Measurements from ENCODE around the gene CREB1. TPM values are rescaled to one million over a fixed set of nuclear protein-coding genes. Genes with fewer than 3 reads are reported as not detected.

CREB1 gene
- 10 to 100 TPM; 84.2 to 97.5 TPM for total RNA-seq

DNA sequence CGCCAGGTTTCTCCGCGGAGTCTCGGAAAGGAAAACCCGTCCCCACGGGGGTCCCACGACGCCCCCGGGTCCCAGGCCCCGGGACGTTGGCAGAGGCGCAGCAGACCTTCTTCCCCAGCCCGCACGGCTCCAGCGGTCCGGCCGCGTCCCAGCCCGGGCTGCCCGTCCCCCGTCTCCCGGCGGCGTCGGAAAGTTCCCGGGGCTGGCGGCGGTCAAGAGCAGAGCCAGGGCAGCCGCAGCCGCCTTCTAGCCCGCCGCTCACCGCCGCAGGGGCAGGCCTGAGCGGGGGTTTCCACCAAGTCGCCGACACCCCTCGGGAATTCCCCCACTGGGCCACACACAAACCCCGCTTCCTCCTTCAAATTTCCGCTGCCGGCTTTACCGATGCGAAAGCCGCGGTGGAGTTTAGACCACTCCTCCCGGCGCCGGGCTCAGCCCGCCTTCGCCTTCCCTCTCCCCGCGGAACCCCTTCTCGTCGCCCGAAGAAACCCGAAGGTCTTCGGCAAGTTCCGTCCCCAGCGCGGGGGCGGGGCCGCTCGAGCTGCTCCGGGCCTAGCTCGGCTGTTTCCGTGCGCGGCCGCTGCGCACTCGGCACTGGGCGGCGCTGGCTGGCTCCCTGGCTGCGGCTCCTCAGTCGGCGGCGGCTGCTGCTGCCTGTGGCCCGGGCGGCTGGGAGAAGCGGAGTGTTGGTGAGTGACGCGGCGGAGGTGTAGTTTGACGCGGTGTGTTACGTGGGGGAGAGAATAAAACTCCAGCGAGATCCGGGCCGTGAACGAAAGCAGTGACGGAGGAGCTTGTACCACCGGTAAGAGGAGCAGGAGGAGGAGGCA is at the start of gene CREB1:
CREB1 (plus strand) TSS at position 633 of the 830 bp plus-strand sequence. CDS start 25,674 bp downstream, outside the sequence.
- ATAC-seq (replicated peaks): peak; percentile 84
- H3K27ac Mint-ChIP-seq: peak within 1 kb of the TSS; percentile 98
- H3K4me3 Mint-ChIP-seq: peak within 1 kb of the TSS; percentile 69
- no peaks in the 10 kb centered on the region for H3K27me3 Mint-ChIP-seq
- H3K4me1 Mint-ChIP-seq: peaks cover 36% of the 10 kb centered on the region
- H3K9me3 Mint-ChIP-seq: peaks cover 3% of the 10 kb centered on the region
- H3K36me3 Mint-ChIP-seq (ENCODE audit: low read depth): peaks cover 62% of the 10 kb centered on the region

GRCh38 chr2:207480521-207481040 is 49.2 kb upstream of the CREB1 start:
- Mint-ChIP-seq H3K4me3 (no peak overlapping the region), H3K9me3 (no peaks in the 10 kb centered on the region), H3K27ac (no peak overlapping the region), H3K27me3 (no peaks in the 10 kb centered on the region), H3K36me3 (ENCODE audit: low read depth) (no peaks in the 10 kb centered on the region), H3K4me1 (peaks cover 13% of the 10 kb centered on the region)
- no peak for ATAC-seq (replicated peaks)

GRCh38 chr2:207481924-207482323 is 47.8 kb upstream of the CREB1 start:
- Mint-ChIP-seq H3K27ac (no peak overlapping the region), H3K9me3 (no peaks in the 10 kb centered on the region)

DNA sequence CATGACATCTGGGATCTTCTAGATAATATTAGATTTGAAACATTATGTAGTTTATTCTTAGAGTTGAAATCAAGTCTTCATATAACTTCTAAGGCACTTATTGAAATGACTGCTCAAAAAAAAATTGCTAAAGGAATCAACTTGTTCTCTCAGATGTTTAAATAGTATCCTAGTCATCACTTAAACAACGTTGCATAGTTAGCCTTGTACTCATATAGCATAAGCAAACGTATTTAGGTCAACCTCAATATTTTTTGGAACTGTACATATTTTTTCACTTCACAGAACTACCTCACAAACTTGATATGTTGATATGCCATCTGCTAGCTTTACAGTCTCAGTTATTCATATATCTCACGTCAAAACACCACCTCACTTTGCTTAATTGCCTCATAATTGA is 47.1 kb upstream of the CREB1 start:
- no peak for ATAC-seq (replicated peaks)
- Mint-ChIP-seq H3K27me3 (no peaks in the 10 kb centered on the region), H3K27ac (no peak overlapping the region)

More at GRCh38 chr2:207481924-207482323, 47.8 kb upstream of the CREB1 start:
- H3K4me1 Mint-ChIP-seq: peaks cover 13% of the 10 kb centered on the region
- H3K36me3 Mint-ChIP-seq (ENCODE audit: low read depth): no peaks in the 10 kb centered on the region
- H3K27me3 Mint-ChIP-seq: no peaks in the 10 kb centered on the region
- ATAC-seq (replicated peaks): no peak
- H3K4me3 Mint-ChIP-seq: peak overlapping the region; percentile 45

GRCh38 chr2:207483066-207483465 is 46.7 kb upstream of the CREB1 start:
- Mint-ChIP-seq H3K9me3 (no peaks in the 10 kb centered on the region), H3K27me3 (no peaks in the 10 kb centered on the region), H3K4me3 (no peak overlapping the region), H3K36me3 (ENCODE audit: low read depth) (no peaks in the 10 kb centered on the region), H3K4me1 (peaks cover 13% of the 10 kb centered on the region), H3K27ac (no peak overlapping the region)
- ATAC-seq (replicated peaks): no peak

More for the DNA sequence above, 47.1 kb upstream of the CREB1 start:
- Mint-ChIP-seq H3K4me3 (no peak overlapping the region), H3K36me3 (ENCODE audit: low read depth) (no peaks in the 10 kb centered on the region), H3K4me1 (peaks cover 13% of the 10 kb centered on the region), H3K9me3 (no peaks in the 10 kb centered on the region)

DNA sequence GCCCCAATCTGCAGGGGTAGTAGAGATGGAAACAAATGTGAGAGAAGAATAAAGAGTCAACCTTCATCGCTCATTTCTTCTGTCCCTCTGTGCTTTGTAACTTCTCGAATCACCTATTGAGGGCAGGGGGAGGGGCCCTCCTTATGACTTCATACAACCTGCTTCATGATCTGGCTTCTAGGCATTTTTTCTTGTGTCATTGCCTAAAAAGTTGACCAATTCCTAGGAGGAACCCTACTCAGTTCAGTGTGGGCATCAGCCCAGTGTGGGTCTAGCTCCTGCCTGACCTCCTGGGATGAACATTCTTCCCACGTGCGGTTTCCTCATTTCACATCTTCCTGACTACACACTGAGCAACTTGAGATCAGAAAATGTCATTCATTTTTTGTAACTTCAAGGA is 46.3 kb upstream of the CREB1 start:
- no peaks in the 10 kb centered on the region for H3K27me3 Mint-ChIP-seq
- H3K4me3 Mint-ChIP-seq: no peak overlapping the region
- H3K27ac Mint-ChIP-seq: no peak overlapping the region
- H3K36me3 Mint-ChIP-seq (ENCODE audit: low read depth): no peaks in the 10 kb centered on the region
- peaks cover 10% of the 10 kb centered on the region for H3K4me1 Mint-ChIP-seq
- no peaks in the 10 kb centered on the region for H3K9me3 Mint-ChIP-seq
- ATAC-seq (replicated peaks): peak; percentile 56

- ATAC-seq (replicated peaks): no peak
- H3K4me1 Mint-ChIP-seq: peaks cover 6% of the 10 kb centered on the region
- no peak overlapping the region for H3K4me3 Mint-ChIP-seq
- no peaks in the 10 kb centered on the region for H3K9me3 Mint-ChIP-seq
- H3K36me3 Mint-ChIP-seq (ENCODE audit: low read depth): no peaks in the 10 kb centered on the region
- H3K27ac Mint-ChIP-seq: no peak overlapping the region
- no peaks in the 10 kb centered on the region for H3K27me3 Mint-ChIP-seq
Measured at GRCh38 chr2:207484444-207485391, 45.0 kb upstream of the CREB1 start.

DNA sequence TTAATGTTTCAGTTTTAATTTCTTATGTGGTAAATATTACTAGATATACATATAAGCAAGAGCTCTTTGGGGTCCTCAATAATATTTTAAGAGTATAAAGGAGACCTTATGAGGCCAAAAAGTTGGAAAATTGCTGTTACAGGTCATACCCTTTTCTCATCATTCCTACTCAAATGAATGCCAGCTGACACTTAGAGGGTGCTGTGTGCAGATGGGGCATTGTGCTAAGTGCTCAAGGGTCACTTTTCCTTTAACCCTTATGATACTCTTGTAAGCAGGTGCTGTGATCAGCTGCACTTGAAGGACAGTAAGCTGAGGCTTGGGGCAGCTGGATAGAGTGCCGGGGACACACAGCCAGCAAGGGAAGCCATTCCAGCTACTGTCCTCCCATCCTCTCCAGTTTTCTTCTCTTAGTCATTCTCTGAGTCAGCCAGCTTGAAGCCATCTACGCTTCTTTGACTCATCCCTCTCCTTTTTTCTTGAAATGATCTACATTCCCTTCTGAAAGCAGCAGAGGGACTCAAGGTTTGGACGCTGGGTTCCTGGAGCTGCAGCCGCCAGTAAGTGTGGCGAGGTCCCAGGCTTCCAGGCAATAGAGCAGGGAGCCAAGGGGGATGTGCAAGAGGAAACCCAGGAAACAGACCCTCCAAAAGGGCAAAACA is 42.0 kb upstream of the CREB1 start:
- Mint-ChIP-seq H3K27ac (no peak overlapping the region), H3K4me1 (no peaks in the 10 kb centered on the region), H3K36me3 (ENCODE audit: low read depth) (no peaks in the 10 kb centered on the region), H3K4me3 (no peak overlapping the region), H3K9me3 (no peaks in the 10 kb centered on the region), H3K27me3 (no peaks in the 10 kb centered on the region)
- ATAC-seq (replicated peaks): peak; percentile 80

- no peaks in the 10 kb centered on the region for H3K9me3 Mint-ChIP-seq
- H3K4me1 Mint-ChIP-seq: no peaks in the 10 kb centered on the region
- no peak overlapping the region for H3K4me3 Mint-ChIP-seq
- no peak overlapping the region for H3K27ac Mint-ChIP-seq
- H3K36me3 Mint-ChIP-seq (ENCODE audit: low read depth): no peaks in the 10 kb centered on the region
- H3K27me3 Mint-ChIP-seq: no peaks in the 10 kb centered on the region
- no peak for ATAC-seq (replicated peaks)
Measured at GRCh38 chr2:207489251-207489650, 40.5 kb upstream of the CREB1 start.

GRCh38 chr2:207490441-207490840 is 39.3 kb upstream of the CREB1 start:
- Mint-ChIP-seq H3K9me3 (no peaks in the 10 kb centered on the region), H3K27ac (no peak overlapping the region), H3K27me3 (no peaks in the 10 kb centered on the region), H3K4me3 (no peak overlapping the region), H3K36me3 (ENCODE audit: low read depth) (no peaks in the 10 kb centered on the region), H3K4me1 (no peaks in the 10 kb centered on the region)
- ATAC-seq (replicated peaks): no peak

DNA sequence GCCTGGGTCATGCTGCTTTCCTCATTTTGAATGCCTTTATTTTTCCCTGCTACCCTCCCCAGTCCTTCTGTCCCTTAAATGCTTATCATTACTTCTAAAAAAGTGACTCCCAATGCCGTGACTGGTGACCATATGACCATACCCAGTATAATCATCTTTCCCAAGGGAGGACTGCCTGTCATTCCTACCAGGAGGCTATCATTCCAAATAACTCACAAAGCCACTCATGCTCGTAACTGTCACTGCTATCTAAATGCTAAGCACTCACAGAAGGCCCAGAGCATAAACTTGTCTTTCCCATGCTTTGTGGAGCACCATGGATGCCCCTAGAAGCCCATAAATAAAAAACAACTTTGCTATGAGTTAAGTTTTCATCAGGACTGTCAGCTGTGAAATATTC is 38.7 kb upstream of the CREB1 start:
- Mint-ChIP-seq H3K27me3 (no peaks in the 10 kb centered on the region), H3K4me3 (no peak overlapping the region), H3K36me3 (ENCODE audit: low read depth) (no peaks in the 10 kb centered on the region), H3K9me3 (no peaks in the 10 kb centered on the region), H3K27ac (no peak overlapping the region), H3K4me1 (no peaks in the 10 kb centered on the region)
- no peak for ATAC-seq (replicated peaks)

DNA sequence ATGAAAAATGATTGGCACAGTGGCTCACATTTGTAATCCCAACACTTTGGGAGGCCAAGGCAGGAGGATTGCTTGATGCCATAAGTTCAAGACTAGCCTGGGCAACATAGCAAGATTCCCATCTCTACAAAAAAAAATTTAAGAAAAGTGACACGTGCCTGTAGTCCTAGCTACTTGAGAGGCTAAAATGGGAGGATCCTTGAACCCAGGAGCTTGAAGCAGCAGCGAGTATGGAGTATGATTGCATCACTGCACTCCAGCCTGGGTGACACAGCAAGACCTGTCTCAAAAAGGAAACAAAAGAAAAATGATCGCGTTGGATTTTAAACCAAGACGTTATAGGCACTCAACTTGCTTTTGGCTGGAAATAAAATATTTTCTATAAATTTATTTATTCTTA is 37.8 kb upstream of the CREB1 start:
- H3K4me1 Mint-ChIP-seq: no peaks in the 10 kb centered on the region
- H3K4me3 Mint-ChIP-seq: no peak overlapping the region
- no peak overlapping the region for H3K27ac Mint-ChIP-seq
- no peaks in the 10 kb centered on the region for H3K9me3 Mint-ChIP-seq
- ATAC-seq (replicated peaks): no peak
- no peaks in the 10 kb centered on the region for H3K27me3 Mint-ChIP-seq
- H3K36me3 Mint-ChIP-seq (ENCODE audit: low read depth): no peaks in the 10 kb centered on the region

GRCh38 chr2:207492461-207492860 is 37.3 kb upstream of the CREB1 start:
- ATAC-seq (replicated peaks): no peak
- no peaks in the 10 kb centered on the region for H3K9me3 Mint-ChIP-seq
- no peaks in the 10 kb centered on the region for H3K27me3 Mint-ChIP-seq
- no peaks in the 10 kb centered on the region for H3K36me3 Mint-ChIP-seq (ENCODE audit: low read depth)
- no peak overlapping the region for H3K4me3 Mint-ChIP-seq
- H3K27ac Mint-ChIP-seq: no peak overlapping the region
- no peaks in the 10 kb centered on the region for H3K4me1 Mint-ChIP-seq

DNA sequence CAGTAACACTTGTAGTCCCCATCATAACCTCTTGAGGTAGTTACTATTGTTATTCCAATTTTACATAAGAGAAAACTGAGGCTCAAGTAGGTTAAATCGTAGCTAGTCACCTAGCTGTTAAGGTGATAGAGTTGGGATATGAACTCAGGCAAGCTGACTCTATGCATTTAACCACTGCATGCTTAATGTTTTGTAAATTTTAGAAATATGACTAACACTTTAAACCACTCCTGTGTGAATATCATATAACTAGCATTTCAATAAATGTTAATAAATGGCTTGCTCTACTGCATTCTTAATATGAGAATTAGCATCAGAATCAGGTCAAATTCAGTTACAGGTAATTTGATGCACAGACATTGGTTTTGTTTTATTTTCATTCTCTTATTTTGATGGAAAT is 35.6 kb upstream of the CREB1 start:
- Mint-ChIP-seq H3K36me3 (ENCODE audit: low read depth) (no peaks in the 10 kb centered on the region), H3K4me1 (peaks cover 3% of the 10 kb centered on the region), H3K9me3 (no peaks in the 10 kb centered on the region), H3K27me3 (no peaks in the 10 kb centered on the region), H3K27ac (no peak overlapping the region), H3K4me3 (no peak overlapping the region)
- ATAC-seq (replicated peaks): no peak
